EL (cell line): Measurements from ENCODE around the gene DNLZ.

Experiments
- DNase-seq: peaks from one replicate; pipeline ENCODE4 v3.0.0-alpha.2; 2016

Gene DNLZ

DNA sequence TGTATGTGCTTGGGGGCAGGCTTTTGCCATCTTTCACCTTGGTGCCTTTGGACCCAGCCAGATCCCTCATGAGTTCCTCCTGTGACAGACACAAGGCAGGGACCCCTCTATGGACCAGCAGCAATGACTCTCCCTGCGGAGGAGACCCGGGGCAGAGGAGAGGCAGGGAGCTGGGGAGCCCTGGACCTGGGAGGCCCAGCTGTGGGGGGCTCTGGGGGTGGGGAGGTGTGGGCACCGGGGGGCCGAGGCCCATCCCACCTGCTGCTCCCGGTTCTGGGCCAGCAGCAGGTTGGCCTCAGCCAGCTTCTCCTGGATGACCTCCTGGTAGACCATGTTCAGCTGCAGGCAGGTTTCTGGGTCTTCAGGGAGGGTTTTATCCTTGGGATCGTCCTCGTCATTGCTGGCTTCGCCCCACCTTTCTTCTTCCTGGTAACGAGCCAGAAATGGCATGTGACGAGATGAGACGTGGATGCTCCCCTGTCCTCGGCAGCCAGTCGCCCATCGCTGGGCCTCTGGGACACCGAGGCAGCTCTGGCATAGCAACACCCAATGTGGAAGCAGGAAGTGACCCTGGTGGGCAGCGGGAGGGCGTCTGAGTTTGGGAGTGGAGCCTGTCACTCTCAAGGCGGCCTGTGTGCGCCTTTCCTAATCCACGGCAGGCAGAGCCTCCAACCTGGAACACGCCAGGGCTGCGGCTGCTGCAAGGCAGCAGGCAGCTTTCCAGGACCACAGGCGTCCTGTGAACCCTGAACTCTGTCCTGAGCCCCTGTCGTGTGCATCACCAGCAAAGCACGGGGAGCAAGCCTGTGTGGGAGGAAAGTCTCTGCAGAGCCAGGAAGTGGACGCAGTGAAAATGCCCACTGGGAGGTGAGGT, 32.0 kb upstream of the DNLZ start:
- DNase-seq: no peak

DNA sequence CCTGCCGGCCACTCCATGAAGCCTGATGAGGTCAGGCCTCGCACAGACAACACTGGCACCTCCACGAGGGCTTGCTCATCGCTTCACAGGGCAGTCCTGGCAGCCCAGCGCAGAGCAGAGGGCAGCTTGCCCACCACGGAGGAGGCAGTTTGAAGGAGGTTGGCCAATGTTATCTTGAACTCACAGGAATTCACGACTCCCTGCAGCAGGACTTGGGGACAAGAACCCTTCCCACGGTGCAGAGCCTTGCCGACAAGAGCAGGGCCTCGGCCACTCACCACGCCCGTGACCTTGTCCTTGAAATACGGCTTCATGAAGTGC, 31.4 kb upstream of the DNLZ start:
- DNase-seq: no peak

DNA sequence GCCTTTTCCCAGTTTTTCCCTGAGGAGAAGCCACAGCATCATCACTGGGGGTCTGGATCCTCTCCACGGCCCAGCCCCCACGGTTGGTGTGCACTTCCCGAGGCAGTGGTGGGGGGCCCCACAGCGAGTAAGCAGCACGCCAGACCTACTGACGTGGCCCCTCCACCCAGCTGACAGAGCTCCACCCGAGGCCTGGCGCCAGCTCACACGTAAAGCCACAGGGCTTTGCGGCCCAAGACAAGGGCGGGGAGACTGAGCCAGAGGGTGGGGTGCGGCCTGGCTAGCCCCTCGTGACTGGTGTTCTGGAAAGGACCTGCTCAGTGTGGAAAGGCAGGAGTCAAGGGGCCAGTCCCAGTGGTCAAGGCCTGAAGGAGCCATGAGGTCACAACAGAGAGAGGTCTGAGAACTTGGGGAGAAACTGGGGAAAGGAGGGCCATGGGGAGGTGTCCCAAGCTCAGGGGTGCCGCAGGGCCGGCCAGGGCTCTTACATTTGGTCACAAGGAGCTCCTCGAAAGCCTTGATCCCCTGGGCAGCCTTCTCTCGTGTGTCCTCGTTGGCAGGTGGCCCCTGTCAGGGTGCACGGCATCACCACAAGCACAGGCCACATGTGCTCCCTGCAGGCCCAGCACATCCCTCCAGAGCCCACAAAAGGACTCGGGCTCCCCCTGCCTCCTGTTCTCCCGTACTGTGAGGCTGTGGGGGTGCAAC, 30.9 kb upstream of the DNLZ start:
- no peak for DNase-seq

DNA sequence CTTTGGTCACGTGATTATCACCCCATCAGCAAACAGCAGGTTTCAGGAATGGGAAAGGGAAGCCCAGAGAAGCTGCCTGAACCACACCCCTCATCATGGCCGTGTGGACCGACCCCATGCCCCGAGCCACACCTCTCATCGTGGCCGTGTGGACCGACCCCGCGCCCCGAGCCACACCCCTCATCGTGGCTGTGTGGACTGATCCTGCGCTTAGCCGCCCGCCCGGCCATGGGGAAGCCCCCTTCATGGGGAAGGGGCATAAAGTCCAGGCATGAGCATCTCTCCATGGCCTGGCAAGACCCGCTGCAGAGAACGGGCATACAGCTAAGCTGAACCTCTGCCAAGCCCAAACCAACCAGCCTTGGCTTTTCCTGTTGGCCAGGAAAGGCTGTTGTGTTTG, 30.0 kb upstream of the DNLZ start:
- DNase-seq: no peak

DNA sequence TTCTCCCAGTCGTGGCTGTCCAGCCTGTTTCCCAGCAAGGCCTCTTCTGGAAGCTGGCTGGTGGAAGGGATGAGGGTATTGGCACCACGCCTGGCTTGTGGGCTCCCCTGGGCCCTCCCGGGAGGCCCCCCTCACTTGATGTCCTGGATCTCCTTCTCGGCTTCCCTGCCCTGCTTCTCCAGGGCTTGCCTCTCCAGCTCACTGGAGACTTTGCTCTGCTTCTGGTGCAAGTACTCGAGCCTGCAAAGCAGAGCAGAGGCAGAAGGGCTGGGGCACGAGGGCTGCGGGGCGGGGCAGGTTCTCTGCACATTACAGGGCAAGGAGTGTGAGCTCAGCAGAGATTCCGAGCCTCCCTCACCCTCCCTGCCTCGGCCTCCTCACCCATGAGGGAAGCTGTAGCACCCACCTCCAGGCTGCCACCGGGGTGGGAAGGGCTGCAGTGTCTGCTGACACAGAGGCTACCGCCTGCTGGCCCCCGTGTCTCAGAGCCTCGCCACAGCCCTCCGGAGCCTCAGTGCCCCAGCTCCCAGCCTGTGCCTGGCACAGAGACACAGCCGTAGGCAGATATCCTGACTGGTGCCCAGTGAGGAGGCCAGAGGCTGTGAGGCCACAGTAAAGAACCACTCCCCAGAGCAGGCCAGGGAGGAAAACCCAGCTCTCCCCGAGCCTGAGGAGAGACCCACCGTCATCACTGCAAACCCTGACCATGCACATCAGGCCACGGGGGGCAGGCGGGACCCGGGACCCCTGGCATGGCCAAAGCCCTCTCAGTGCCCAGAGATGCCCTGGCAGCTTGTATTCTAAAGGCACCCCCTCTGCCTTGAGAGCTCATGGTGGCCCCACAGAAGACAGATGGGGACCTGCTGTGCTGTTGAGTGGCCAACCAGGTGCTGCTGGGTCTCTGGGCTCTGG, 29.2 kb upstream of the DNLZ start:
- no peak for DNase-seq

DNA sequence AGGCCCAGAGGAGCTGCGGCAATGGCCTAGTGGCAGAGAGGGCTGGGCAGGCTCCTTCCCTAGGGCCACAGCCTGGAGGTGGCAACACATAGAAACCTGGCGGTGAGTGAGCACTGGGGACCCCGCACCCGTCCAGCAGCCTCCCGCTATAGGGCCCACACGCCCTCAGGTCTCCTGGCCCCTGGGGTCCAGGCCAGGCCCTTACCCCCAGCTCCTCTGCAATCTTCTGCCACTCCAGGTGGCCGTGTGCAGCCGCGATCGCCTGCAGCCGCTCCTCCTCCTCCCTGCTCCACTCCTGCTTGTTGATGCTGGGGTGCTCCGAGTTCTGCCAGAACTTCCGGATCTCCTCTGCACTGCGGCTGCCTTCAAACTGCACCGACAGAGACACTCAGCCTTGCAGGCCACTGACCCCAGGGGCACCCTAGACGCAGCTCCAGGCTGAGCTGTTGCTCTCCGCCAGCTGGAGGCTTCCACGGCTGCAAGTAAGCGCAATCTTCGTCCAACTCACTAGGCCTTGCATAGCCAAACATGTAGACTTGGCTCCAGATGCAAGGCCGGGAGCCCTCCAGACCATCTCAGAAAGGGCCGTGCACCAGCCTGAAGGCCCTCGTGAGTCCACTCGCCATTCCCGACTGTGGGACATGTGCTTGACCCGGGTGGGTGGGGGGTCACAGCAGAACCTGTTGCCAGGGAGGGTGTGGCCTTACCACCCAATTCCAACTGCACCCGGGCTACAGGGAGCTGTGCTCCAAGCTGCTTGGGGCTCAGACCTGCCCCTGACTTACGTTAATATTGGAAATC, 28.4 kb upstream of the DNLZ start:
- no peak for DNase-seq

DNA sequence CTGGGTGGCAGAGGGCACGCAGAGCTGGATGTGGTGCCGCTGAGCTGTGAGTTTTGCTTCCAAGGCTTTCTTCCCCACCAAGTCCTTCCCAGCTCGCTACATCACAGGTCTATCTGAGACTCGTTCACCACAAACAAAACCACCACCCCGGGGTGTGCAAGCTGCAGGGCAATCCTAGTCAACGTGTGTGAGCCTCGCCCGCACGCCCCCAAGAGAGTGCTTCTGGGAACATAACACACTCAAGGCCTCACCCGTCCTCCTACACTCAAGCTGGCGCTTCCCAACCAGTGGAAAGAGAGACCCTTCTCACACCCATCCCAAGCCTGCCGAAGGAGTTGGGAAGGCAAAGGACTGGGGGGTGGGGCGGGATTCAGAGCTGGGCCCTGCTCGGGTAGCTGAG, 25.9 kb upstream of the DNLZ start:
- DNase-seq: no peak

DNA sequence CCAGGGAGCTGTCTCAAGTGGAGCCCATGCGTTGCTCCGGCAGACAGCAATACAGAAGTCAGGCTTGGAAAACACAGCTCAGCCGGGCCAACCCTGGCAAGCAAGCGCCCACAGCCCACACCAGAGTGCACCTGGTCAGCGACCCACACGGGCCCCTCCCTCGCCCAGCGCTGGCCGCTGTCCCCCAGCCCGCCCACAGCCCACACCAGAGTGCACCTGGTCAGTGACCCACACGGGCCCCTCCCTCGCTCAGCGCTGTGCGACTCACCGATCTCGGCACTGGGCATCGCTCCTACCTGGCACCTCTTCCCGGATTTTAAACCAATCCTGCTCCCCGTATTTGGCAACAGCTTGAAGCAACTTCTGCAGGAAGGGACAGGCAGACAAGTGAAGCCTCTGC, 23.7 kb upstream of the DNLZ start:
- DNase-seq: no peak

DNA sequence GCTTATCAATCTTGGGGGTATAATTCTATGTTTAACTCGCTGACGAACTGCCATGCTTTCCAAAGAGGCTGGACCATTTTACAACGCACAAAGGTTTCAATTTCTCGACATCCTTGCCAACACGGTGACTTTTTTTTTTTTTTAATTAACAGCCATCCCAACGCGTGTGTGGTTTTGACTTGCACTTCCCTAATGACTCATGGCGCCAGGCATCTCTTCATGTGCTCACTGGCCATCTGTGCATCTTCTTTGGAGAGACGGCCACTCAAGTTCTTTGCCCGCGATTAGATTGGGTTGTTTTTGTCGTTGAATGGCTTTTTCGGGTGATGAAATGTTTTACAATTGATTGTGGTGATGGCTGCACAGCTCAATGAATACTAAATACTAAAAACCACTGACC, 22.5 kb upstream of the DNLZ start:
- DNase-seq: no peak

DNA sequence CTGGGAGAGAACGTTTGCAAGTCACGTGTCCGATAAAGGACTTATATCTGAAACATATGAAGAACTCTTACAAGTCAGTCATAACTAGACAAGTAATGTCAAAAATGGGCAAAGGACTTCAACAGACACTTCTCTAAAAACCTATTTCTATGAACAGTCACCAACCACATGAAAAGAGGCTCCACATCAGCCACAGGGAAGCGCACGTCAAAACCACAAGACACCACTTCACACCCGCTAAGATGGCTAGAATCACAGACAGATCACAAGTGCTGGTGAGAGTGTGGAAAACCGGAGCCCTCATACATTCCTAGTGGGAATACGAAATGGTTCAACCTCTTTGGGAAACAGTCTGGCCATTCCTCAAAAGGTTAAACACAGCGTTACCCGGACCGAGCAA, 21.5 kb upstream of the DNLZ start:
- DNase-seq: no peak

DNA sequence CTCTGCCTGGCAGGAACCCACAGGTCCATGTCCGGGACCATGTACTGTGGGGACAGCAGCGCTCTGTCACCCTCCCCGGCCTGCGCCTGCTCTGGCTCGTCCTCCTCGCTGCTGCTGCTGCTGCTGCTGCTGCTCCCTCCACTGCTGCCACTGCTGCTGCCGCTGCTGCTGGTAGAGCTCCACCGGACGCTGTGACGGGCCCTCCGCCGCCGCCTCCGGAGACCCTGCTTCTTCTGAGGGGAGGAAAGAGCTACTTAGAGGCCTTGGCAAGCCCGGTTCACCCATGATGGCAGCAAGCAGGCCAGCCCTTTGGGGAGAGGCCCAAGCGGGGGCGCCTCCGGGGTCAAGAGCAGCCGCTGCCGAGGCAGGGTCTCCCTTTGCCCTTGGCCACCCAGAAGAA, 19.9 kb upstream of the DNLZ start:
- DNase-seq: no peak

DNA sequence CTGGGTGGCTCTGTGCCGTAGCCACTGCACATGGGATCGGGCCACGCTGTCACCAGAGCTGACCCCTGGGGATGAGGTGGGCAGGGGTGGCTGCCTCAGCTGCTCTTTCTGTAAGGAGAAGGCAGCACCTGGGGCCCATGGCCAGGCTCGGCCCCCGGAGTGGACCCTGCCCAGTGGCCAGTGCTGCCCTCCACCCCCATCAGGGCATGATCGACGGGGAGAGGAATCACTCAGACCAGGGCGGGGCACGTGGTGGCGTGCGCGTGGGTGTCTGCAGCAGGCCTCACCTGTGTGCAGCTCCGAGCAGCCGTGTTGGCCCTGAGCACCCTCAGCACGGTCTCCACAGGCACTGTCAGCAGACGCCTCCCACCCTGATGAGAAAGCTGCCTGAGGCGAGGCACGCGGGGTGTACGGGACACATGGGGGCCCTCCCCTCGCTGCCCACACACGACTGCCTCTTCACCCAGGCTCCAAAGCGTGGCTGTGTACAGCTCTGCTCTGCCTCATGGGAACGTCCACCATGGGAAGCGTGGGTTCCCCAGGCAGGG, 18.5 kb upstream of the DNLZ start:
- no peak for DNase-seq

DNA sequence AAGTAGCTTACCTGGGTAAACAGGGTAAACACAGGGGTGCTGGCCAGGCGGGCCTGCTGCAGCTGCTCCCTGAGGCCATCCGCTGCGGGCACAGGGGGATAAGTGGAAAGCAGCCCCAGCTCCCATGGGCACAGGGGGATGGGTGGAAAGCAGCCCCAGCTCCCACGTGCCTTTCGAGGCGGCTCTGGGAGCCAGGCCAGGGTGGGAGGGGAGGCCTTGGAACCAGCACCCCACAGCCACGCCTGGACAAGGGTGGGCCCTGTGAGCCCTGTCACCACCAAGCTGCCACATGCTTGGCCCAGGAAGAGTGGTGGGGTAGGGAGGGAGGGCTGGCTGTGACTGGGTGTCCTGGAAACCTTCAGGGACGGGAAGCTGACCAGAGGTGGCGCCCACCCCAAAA, 17.8 kb upstream of the DNLZ start:
- no peak for DNase-seq

DNA sequence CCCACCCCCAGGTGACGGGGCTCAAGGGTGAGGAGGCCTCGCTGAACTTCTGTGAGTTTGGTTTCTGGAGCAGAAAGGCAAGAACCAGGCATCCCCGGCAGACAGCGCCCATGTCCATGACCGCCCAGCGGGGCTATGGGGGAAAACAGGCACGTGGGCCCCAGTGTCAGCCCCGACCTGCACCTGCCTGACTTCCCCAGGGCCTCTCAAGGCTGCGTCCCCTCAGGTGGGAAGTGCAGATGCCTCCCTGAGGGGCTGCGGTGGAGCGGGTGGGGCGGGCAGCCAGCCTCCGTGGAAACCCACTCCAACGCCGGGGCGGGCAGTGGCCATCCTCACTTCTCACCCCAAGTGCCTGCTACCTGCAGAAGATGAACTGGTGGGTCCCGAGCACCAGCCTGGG, 16.8 kb upstream of the DNLZ start:
- DNase-seq: no peak

DNA sequence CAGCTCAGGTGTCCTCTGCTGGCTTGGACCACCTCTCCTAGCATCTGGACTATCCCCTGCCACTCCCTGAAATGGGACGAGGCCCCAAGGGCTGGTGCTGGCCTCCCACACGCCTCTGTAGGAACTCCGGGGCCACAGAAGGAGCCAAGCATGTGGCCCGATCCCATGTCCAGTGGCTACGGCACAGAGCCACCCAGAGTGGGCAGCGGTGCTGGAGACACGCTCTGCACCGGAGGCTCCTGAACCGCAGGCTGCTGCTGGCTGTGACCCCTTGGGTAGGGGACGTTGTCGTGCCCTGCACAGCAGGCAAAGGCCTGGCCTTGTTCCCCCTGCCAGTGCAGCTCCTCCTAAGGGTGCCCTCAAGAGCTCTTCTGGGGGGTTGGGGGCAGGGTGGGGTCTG, 16.3 kb upstream of the DNLZ start:
- DNase-seq: no peak

DNA sequence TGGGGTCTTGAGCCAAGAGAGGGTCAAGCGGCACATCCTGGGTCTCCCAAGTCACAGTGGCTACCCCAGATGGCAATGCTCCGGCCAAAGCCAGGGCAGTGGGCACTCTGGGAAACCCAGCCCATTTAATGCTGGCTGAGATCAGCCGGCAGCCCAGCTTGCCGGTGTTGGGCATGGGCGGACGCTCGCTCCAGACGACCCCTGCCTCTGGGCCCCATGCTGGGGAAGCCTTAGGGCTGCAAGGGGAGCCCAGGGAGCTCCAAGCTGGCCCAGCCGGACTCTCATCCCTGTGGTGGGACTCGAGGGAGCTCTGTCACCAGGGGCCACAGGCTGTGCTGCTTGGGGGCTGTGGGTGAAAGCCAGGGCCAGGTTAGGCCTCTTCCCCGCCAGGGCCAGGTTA, 15.9 kb upstream of the DNLZ start:
- DNase-seq: no peak

DNA sequence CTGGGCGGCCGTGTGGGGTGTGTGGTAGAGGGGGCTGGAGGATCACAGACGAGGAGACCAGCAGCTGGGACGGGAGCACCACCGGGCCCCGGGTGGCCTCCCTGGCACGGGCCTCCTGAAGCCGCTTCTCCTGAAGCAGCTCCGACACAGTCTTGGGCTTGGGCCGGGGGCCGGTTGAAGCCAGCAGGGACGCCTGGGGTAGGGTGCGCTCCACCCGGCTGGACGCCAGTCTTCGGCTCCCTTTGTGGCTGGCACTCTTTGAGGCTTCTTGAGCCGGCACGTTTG, 15.4 kb upstream of the DNLZ start:
- DNase-seq: no peak

DNA sequence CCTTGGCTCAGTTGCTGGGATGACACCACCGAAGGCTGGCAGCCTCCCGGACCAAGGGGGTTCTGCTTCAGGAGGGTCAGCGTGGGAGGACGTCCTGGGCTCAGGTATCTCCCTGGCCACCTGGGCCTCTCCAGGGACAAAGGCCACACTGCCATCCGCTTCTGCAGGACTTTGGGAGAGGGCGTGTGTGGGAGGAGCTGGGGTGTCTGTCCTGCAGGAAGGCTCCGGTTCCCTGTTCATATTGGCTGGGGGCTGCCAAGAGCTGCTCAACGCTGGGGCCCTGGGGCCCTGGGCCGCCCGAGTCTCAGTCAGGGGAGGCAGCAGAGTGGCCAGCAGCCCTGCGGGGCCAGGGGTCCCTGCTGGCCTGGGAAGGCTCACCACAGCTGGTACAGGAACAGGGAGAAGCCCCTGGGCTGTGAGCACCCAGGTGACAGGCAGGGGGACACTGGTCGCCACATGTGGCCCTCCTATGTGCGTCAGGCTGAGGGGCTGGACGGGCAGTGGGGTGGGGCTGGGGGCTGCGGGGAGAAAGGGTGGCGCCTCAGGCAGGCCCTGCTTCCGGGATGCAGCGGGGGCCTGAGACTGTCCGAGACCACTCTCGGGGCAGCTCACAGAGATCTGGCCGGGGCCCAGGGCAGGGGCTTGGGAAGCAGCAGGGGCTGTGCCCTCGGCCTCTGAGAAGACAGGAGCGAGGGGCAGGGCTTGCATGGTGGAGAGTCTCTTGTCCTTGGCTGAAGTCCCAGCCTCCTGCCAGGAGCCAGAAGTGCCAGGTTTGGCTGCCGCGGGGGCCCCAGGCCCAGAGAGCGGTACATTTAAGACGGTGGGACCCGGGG, 14.8 kb upstream of the DNLZ start:
- no peak for DNase-seq

DNA sequence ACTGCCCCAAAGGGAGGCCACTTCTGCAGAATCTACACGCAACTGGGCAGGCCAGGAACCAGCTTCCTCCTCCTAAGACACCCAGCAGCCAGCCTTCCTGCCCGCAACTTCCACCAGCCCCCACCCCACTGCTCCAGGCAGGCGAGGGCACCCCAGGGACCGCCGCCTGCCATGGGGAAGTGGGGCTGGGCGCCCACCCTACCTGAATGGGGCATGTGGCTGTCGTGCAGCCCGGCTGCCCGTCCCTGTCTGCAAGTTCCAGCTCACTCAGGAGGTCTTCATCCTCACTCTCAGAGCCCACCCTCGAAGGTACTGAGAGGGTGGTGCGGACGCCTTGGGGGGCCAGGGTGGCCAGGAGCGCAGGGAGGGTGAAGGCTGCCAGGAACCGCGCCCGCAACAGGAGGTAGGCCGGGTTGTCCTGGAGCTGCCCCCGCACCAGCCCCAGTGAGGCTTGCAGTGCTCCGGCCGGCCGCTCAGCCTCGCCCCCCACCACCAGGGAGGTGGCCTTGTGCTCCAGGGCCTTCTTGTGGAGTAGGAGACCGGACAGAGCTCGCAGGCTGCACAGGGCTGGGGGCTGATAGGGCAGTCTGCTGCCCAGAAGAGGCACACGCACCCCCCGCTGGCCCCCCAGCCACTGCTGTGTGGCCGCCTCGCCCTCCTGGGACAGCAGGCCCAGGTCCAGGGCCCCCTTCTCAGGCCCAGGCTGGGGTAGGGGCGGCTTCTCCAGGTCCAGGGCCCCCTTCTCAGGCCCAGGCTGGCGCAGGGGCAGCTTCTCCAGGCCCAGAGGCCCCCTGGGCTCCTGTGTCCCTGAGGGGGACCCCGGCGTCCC, 14.0 kb upstream of the DNLZ start:
- no peak for DNase-seq

DNA sequence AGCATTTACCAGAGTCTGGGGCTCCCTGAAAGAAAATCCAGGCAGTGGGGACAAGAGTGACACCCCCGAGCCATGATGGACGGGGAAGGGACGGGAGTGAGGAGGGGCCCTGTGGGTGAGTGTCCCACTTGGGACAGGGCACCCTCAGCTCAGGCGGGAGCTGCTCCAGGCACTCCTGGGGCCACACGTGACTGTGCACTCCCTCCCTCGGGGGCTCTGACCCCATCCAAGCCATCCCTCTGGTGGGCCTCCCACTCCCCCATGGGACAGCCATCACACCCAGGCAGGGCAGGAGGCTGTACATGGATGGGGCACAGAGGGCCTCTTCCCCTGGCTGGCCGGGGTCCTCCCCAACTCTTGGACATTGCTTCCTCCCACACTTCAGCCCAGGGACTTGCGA, 12.9 kb upstream of the DNLZ start:
- no peak for DNase-seq

DNA sequence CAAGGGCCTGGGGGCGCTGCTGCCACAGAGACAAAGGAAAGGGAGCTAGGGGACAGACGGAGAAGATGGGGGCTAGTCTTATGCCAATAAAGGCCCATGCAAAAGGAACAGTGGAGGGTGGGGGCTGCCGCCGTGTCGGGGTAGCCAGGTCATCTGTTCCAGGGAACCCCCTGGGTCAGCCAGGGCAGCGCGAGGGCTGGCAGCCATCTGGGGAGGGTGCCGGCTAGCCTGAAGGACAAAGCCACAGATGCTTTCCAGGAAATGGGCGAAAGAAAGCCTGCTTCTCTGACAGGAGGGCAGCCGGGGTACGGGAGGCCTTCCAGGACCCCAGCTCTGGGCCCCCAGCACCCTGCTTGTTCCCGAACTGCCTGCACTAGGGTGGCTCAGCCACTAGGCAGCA, 11.6 kb upstream of the DNLZ start:
- no peak for DNase-seq
